Measurements from ENCODE around the gene KIAA0232.

DNA sequence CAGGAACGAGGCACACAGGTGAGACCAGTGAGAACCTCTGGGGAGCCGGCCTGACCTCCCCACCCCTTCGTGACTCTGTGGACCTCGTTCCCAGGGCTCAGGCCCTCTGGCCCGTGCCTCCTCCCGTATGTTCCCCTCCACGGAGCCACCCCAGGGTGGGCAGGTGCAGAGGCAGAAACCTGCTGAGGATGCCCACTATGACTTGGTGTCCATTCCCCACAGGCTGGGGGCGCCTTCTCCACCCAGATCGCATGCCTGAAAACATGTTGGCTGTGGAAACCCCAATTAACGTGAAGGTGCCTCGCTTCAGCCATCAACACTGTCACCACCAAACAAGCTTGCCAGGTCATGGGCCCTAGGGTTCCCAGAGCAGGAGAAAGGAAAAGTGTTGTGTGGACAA is 39.5 kb upstream of the KIAA0232 start:
- TF ChIP-seq, protein P1, sequence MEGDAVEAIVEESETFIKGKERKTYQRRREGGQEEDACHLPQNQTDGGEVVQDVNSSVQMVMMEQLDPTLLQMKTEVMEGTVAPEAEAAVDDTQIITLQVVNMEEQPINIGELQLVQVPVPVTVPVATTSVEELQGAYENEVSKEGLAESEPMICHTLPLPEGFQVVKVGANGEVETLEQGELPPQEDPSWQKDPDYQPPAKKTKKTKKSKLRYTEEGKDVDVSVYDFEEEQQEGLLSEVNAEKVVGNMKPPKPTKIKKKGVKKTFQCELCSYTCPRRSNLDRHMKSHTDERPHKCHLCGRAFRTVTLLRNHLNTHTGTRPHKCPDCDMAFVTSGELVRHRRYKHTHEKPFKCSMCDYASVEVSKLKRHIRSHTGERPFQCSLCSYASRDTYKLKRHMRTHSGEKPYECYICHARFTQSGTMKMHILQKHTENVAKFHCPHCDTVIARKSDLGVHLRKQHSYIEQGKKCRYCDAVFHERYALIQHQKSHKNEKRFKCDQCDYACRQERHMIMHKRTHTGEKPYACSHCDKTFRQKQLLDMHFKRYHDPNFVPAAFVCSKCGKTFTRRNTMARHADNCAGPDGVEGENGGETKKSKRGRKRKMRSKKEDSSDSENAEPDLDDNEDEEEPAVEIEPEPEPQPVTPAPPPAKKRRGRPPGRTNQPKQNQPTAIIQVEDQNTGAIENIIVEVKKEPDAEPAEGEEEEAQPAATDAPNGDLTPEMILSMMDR (IDR thresholded peaks at IDR 0.05; ENCODE audit: borderline replicate concordance, extremely low read depth, low read length, poor library complexity, severe bottlenecking), result no peak
- no peak for TF ChIP-seq EZH2 (IDR thresholded peaks at IDR 0.05; ENCODE audit: borderline replicate concordance, low read depth, low read length, severe bottlenecking)
